Measurements from ENCODE around the gene PLEKHM2.
"Not testable (repeated sequence)": the region's sequence is repeated elsewhere in the genome, so short reads cannot be mapped to it uniquely, and the experiment has no call there.

PLEKHM2 gene

GRCh38 chr1:15691434-15692032, 7.4 kb downstream of the PLEKHM2 start:
- H3K36me3 ChIP-seq (ENCODE audit: insufficient read depth, low read length), result no peaks in the 10 kb centered on the region
- no peaks in the 10 kb centered on the region for H3K27me3 ChIP-seq (ENCODE audit: control insufficient read depth, insufficient read depth, low read length)
- H3K4me2 ChIP-seq (ENCODE audit: low read length), result peak overlapping the region; percentile 0
- peaks cover 22% of the 10 kb centered on the region for H3K4me1 ChIP-seq (ENCODE audit: control insufficient read depth, insufficient read depth, low read length)
- H3K9me3 ChIP-seq (replicated peaks; ENCODE audit: low read length), result no peaks in the 10 kb centered on the region
- H3K4me3 ChIP-seq (ENCODE audit: low read length), result no peak overlapping the region
- no peak overlapping the region for H3K9ac ChIP-seq (ENCODE audit: low read depth, low read length)

- no peaks in the 10 kb centered on the region for H3K27me3 ChIP-seq (ENCODE audit: control insufficient read depth, insufficient read depth, low read length)
- H3K9ac ChIP-seq (ENCODE audit: low read depth, low read length), result no peak overlapping the region
- peaks cover 29% of the 10 kb centered on the region for H3K4me1 ChIP-seq (ENCODE audit: control insufficient read depth, insufficient read depth, low read length)
- H3K36me3 ChIP-seq (ENCODE audit: insufficient read depth, low read length), result no peaks in the 10 kb centered on the region
- H3K4me3 ChIP-seq (ENCODE audit: low read length), result no peak overlapping the region
- peak overlapping the region; percentile 0 for H3K4me2 ChIP-seq (ENCODE audit: low read length)
- no peaks in the 10 kb centered on the region for H3K9me3 ChIP-seq (replicated peaks; ENCODE audit: low read length)
Observed at GRCh38 chr1:15692121-15692682, 8.1 kb downstream of the PLEKHM2 start.

GRCh38 chr1:15693371-15693770, 9.3 kb downstream of the PLEKHM2 start:
- Histone ChIP-seq H3K9me3 (replicated peaks; ENCODE audit: low read length) (no peaks in the 10 kb centered on the region), H3K27me3 (ENCODE audit: control insufficient read depth, insufficient read depth, low read length) (no peaks in the 10 kb centered on the region), H3K4me2 (ENCODE audit: low read length) (no peak overlapping the region), H3K9ac (ENCODE audit: low read depth, low read length) (no peak overlapping the region), H3K4me1 (ENCODE audit: control insufficient read depth, insufficient read depth, low read length) (peaks cover 29% of the 10 kb centered on the region), H3K4me3 (ENCODE audit: low read length) (no peak overlapping the region), H3K36me3 (ENCODE audit: insufficient read depth, low read length) (peaks cover 7% of the 10 kb centered on the region)

- Histone ChIP-seq H3K36me3 (ENCODE audit: insufficient read depth, low read length) (peaks cover 7% of the 10 kb centered on the region), H3K9ac (ENCODE audit: low read depth, low read length) (peak overlapping the region; percentile 14), H3K27me3 (ENCODE audit: control insufficient read depth, insufficient read depth, low read length) (no peaks in the 10 kb centered on the region), H3K4me3 (ENCODE audit: low read length) (no peak overlapping the region), H3K4me2 (ENCODE audit: low read length) (no peak overlapping the region), H3K4me1 (ENCODE audit: control insufficient read depth, insufficient read depth, low read length) (peaks cover 16% of the 10 kb centered on the region), H3K9me3 (replicated peaks; ENCODE audit: low read length) (no peaks in the 10 kb centered on the region)
Observed at GRCh38 chr1:15696956-15697521, 12.9 kb downstream of the PLEKHM2 start.

- Histone ChIP-seq H3K4me1 (ENCODE audit: control insufficient read depth, insufficient read depth, low read length) (peaks cover 19% of the 10 kb centered on the region), H3K4me3 (ENCODE audit: low read length) (no peak overlapping the region), H3K9ac (ENCODE audit: low read depth, low read length) (no peak overlapping the region), H3K36me3 (ENCODE audit: insufficient read depth, low read length) (peaks cover 7% of the 10 kb centered on the region), H3K9me3 (replicated peaks; ENCODE audit: low read length) (no peaks in the 10 kb centered on the region), H3K27me3 (ENCODE audit: control insufficient read depth, insufficient read depth, low read length) (no peaks in the 10 kb centered on the region), H3K4me2 (ENCODE audit: low read length) (no peak overlapping the region)
Observed at GRCh38 chr1:15698201-15698600, 14.1 kb downstream of the PLEKHM2 start.

- H3K9me3 ChIP-seq (replicated peaks; ENCODE audit: low read length), result not testable (repeated sequence)
Observed at GRCh38 chr1:15699321-15699720, 15.2 kb downstream of the PLEKHM2 start.

GRCh38 chr1:15700508-15700907, 16.4 kb downstream of the PLEKHM2 start:
- H3K4me2 ChIP-seq (ENCODE audit: low read length), result no peak overlapping the region
- no peak overlapping the region for H3K4me3 ChIP-seq (ENCODE audit: low read length)
- H3K9ac ChIP-seq (ENCODE audit: low read depth, low read length), result no peak overlapping the region
- H3K4me1 ChIP-seq (ENCODE audit: control insufficient read depth, insufficient read depth, low read length), result peaks cover 37% of the 10 kb centered on the region
- H3K36me3 ChIP-seq (ENCODE audit: insufficient read depth, low read length), result peaks cover 10% of the 10 kb centered on the region
- H3K27me3 ChIP-seq (ENCODE audit: control insufficient read depth, insufficient read depth, low read length), result no peaks in the 10 kb centered on the region
- no peaks in the 10 kb centered on the region for H3K9me3 ChIP-seq (replicated peaks; ENCODE audit: low read length)

More at GRCh38 chr1:15699321-15699720, 15.2 kb downstream of the PLEKHM2 start:
- not testable (repeated sequence) for H3K27me3 ChIP-seq (ENCODE audit: control insufficient read depth, insufficient read depth, low read length); H3K4me2 ChIP-seq (ENCODE audit: low read length); H3K4me3 ChIP-seq (ENCODE audit: low read length); H3K36me3 ChIP-seq (ENCODE audit: insufficient read depth, low read length); H3K9ac ChIP-seq (ENCODE audit: low read depth, low read length)
- H3K4me1 ChIP-seq (ENCODE audit: control insufficient read depth, insufficient read depth, low read length), result peaks cover 30% of the 10 kb centered on the region

- Histone ChIP-seq H3K4me2 (ENCODE audit: low read length) (no peak overlapping the region), H3K4me1 (ENCODE audit: control insufficient read depth, insufficient read depth, low read length) (peaks cover 34% of the 10 kb centered on the region), H3K27me3 (ENCODE audit: control insufficient read depth, insufficient read depth, low read length) (no peaks in the 10 kb centered on the region), H3K36me3 (ENCODE audit: insufficient read depth, low read length) (peaks cover 16% of the 10 kb centered on the region), H3K9ac (ENCODE audit: low read depth, low read length) (no peak overlapping the region), H3K9me3 (replicated peaks; ENCODE audit: low read length) (no peaks in the 10 kb centered on the region), H3K4me3 (ENCODE audit: low read length) (no peak overlapping the region)
Observed at GRCh38 chr1:15701784-15702183, 17.7 kb downstream of the PLEKHM2 start.

- no peaks in the 10 kb centered on the region for H3K27me3 ChIP-seq (ENCODE audit: control insufficient read depth, insufficient read depth, low read length)
- H3K4me3 ChIP-seq (ENCODE audit: low read length), result peak overlapping the region; percentile 33
- H3K4me2 ChIP-seq (ENCODE audit: low read length), result peak overlapping the region; percentile 80
- no peaks in the 10 kb centered on the region for H3K9me3 ChIP-seq (replicated peaks; ENCODE audit: low read length)
- H3K36me3 ChIP-seq (ENCODE audit: insufficient read depth, low read length), result peaks cover 9% of the 10 kb centered on the region
- peak overlapping the region; percentile 88 for H3K9ac ChIP-seq (ENCODE audit: low read depth, low read length)
- peaks cover 27% of the 10 kb centered on the region for H3K4me1 ChIP-seq (ENCODE audit: control insufficient read depth, insufficient read depth, low read length)
Observed at GRCh38 chr1:15702722-15703550, 18.8 kb downstream of the PLEKHM2 start.

- H3K9me3 ChIP-seq (replicated peaks; ENCODE audit: low read length), result no peaks in the 10 kb centered on the region
- H3K36me3 ChIP-seq (ENCODE audit: insufficient read depth, low read length), result peaks cover 9% of the 10 kb centered on the region
- peak overlapping the region; percentile 88 for H3K9ac ChIP-seq (ENCODE audit: low read depth, low read length)
- H3K4me3 ChIP-seq (ENCODE audit: low read length), result peak overlapping the region; percentile 56
- H3K4me1 ChIP-seq (ENCODE audit: control insufficient read depth, insufficient read depth, low read length), result peaks cover 27% of the 10 kb centered on the region
- H3K4me2 ChIP-seq (ENCODE audit: low read length), result peak overlapping the region; percentile 80
- H3K27me3 ChIP-seq (ENCODE audit: control insufficient read depth, insufficient read depth, low read length), result no peaks in the 10 kb centered on the region
Observed at GRCh38 chr1:15703562-15703961, 19.4 kb downstream of the PLEKHM2 start.

- peaks cover 9% of the 10 kb centered on the region for H3K36me3 ChIP-seq (ENCODE audit: insufficient read depth, low read length)
- no peak overlapping the region for H3K4me3 ChIP-seq (ENCODE audit: low read length)
- H3K4me2 ChIP-seq (ENCODE audit: low read length), result peak overlapping the region; percentile 80
- peaks cover 27% of the 10 kb centered on the region for H3K4me1 ChIP-seq (ENCODE audit: control insufficient read depth, insufficient read depth, low read length)
- no peaks in the 10 kb centered on the region for H3K9me3 ChIP-seq (replicated peaks; ENCODE audit: low read length)
- H3K27me3 ChIP-seq (ENCODE audit: control insufficient read depth, insufficient read depth, low read length), result no peaks in the 10 kb centered on the region
- peak overlapping the region; percentile 88 for H3K9ac ChIP-seq (ENCODE audit: low read depth, low read length)
Observed at GRCh38 chr1:15704526-15705183, 20.5 kb downstream of the PLEKHM2 start.

Measured in skeletal muscle satellite cell (primary cell).